Activated CD8-positive, alpha-beta memory T cell treated with anti-CD3 and anti-CD28 coated beads for 4 hours (primary cell): Measurements from ENCODE around the gene DLK2.
"Not testable (repeated sequence)": the region's sequence is repeated elsewhere in the genome, so short reads cannot be mapped to it uniquely, and the experiment has no call there.

Source experiments
- DNase-seq, 2 donors: peaks; one replicate each; pipeline ENCODE4 v3.0.0-alpha.2; 2020; ENCODE audit warnings: low read depth in 2 of 2

DLK2 gene

DNA sequence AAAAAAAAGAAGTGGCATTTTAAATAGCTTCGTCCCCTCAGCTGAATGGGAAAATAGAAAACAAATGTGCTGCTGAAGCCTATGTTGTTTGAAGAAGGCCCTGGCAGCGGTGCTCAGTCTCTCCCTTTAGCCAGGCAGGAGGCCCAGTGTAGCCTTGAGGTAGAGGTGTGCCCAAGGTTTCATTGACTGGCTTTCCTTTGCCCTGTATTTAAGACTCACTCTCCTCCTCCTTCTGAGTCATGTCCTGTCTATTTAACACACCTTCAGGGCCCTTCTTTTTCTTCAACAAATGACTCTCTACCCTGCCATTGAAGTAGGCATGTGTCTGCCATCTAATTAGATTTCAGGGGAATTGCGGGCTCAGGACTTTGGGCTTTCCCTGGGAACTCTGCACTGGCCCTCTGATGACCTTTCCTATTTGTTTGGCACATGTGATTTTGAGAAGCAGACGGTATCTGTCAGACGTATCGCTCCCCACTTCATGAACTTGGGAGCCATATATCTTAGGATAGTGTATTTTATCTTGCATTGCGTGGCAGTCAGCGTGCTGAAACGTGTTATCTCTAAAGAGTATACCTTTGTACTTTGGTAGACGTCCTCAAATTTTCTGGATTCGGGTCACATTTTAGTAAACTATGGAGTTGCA is 26.4 kb upstream of the DLK2 start:
- DNase-seq = no peak

DNA sequence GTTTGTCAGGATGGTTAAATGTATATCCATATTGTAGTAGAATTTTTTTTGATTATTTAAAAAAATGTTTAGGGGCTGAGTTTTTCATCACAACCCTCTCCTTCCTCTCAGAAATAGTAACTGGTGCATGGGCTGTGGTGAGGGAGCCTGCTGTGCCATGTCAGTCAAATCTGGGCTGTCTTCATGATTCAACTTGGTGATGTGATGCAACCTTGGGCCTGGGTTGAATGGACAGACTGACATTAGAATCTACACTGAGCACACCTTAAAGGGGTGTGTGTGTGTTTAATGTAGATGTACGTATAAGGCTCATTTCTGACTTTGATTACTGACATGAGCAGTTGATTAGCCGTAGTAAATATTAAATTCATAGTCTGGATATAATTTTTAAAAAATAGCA is 25.7 kb upstream of the DLK2 start:
- DNase-seq = no peak

DNA sequence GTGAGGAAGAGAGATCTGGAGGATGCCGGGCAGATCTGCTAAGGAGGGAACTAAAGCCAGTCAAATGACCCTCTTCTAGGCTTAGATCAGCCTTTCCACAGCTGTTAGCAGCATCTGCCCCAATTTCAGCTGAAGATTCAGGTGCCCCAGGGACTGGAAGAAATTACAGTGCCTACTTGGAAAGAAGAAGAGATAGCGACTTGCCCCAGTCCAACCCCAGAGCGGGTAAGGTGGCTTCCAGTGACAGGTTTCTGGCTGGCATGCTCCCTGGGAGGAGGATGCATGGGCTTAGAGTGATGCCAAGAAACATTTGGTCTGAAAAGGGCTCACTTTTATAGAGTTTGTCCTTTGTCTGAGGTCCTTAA is 22.6 kb upstream of the DLK2 start:
- no peak for DNase-seq

DNA sequence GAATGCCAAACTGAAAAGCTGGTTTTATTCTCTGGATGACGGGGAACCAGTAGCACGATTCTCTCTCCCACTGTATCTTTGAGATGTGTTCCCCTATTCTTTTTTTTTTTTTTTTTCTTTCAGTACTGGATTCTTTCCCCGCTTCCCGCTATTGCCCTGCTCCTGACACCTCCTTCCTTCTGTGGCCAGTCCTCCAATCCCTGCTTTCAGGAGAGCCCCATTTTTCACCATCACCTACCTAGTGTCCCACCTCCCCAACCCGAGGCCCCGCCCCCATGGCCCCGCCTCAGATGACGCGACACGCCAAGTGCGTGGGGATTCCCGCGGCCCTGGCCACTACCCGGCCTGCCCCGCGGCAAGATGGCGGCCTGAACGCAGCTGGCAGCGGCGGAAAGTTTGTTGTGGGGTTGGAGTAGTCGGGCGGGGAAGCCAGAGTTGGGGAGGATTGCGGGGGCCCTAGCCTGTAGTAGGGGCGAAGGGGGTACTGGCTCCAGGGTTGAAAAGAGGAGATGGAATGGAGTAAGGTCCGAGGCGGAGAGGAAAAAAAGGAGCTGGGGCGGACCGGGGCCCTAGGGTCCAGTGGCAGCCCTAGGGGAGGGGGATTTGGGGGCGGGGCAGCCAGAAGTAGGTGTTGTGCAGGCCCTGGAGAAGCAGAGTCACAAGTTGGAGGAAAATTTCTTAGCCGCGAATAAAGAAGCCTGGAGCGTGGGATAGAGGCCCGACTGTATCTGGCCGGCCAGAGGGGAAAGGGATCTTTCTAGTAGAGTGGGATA is 22.1 kb upstream of the DLK2 start, which contains the start of gene TJAP1:
TJAP1 (plus strand) TSS at position 336 of the 773 bp plus-strand sequence. CDS start 21,432 bp downstream, outside the sequence.
- peak; percentile 90 to 94 for DNase-seq

DNA sequence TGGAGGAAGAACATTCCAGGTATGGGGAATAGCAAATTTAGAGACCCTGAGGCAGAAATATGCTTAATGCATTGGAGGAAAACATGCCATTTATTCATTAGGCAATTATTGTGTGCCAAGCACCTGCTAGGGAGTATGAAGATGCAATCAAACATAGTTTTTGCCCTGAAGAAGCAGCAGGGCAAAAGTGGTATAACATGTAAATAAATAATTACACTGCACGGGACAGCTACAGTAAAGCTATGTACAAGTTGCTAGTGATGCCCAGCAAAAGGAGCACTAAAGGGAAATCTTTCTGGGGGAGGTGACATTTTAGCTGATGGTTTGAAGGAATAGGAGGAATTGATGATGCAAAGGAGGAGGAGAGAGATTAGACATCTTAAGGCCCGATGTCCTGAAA is 21.4 kb upstream of the DLK2 start:
- no peak for DNase-seq

DNA sequence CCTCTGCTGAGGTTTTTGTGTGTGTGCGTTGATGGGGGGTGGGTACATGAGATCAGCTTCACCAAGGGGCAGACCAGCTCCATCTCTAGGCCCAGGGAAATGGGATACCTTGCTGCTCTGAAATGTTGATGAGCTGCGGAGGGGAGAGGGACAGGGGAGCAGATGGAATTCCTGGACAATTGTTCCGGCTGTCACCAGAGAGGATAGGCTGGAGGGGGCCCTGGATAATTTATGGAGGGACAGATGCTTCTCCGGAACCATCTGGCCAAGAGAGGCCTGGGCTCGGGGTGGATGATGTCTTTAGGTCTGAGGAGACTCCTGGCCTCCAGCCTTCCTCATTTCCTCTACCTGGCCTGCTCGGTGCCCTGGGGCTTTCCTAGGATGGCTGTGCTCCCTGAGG is 20.2 kb upstream of the DLK2 start:
- no peak for DNase-seq

DNA sequence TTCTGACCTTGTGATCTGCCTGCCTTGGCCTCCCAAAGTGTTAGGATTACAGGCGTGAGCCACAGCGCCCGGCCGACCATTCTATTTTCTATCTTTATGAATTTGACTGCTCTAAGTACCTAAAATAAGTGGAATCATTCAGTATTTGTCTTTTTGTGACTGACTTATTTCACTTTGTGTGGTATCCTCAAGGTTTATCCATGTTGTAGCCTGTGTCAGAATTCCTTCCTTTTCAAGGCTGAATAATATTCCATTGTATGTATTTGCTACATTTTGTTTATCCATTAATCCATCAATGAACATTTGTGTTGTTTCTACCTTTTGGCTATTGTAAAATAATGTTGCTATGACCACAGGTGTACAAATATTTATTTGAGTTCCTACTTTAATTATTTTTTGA is 17.2 kb upstream of the DLK2 start:
- DNase-seq = no peak

DNA sequence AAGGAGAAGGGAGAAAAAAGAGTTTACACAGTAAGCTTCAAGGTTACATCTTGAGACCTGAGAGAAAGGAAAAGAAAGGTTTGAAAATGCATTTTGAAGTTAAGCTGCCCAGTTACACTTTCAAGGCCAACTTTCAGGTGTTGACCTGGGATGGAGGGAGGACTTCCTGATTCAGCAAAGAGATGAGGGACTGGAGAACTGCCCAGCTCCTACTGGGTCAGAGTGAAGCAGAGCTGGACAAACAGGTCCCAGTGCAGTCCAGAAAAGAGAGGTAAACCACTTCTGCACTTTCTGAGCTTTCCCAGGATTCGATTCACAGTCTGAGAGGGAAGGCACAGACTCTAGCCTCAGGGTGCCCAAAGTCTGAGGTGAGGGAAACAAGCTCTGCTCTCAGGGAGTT is 16.1 kb upstream of the DLK2 start:
- no peak for DNase-seq

DNA sequence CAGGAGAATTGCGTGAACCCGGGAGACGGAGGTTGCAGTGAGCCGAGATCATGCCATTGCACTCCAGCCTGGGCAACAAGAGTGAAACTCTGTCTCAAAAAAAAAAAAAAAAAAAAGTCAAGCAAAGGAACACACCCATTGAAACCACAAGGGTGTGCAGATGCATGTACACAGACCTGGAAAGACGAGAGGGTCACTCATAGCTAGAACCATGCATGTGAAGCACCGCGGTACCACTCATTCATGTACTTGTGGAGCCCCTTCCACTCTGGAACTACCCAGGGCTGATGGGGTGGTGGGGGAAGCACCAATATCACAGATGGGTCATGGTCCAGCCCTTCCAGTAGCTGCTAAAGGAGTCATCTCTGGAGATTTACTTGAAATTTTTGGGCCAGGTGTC is 14.6 kb upstream of the DLK2 start:
- no peak for DNase-seq

DNA sequence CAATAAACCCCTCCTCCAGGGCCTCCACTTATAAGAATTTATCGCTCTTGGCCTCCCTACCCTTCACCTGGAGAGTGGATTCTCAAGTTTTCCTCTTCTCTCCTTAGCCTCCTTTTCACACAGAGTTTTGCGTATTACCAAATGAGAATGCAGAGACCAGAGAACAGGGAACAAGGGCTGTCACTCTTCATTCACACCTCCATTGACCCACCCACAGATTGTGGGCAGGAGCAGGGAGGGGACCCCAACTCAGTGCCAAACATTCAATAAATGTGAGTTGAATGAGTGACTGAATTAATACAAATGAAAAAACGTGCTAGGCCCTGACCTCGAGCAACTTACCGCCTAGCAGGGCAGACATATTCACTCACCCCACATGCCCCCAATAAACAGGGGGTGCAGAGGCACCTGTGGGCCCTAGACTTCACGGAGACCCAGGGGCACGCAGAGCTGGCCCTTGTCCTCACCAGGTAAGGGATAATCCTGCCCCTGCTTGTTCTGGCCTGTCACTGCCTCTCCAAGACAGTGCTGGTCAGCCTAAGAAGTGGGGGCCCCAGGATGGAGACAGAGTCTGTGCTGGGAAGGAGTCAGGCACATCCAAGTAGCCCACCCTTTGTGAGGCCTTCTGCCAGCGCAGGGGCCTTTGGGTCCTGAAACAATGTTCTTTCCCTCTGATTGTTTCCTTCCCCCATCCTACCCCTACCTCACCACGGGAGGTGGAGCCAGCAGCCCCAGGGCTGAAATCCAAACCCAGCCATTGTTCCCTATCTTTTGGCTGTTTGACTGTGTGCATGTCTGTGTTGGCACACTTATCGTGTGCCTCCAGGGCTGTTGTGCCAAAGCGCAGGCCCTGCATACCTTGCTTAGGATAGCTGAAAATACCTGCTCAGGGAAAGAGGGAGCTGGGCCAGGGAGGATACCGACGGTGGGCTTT is 13.7 kb upstream of the DLK2 start:
- DNase-seq = no peak

- no peak for DNase-seq
Measured at GRCh38 chr6:43468240-43468639, 12.9 kb upstream of the DLK2 start.

GRCh38 chr6:43467752-43468151 is 12.4 kb upstream of the DLK2 start:
- DNase-seq = no peak

- not testable (repeated sequence) for DNase-seq
Measured at GRCh38 chr6:43467265-43467664, 11.9 kb upstream of the DLK2 start.

GRCh38 chr6:43465948-43466347 is 10.6 kb upstream of the DLK2 start:
- DNase-seq = no peak

- no peak for DNase-seq
Measured at GRCh38 chr6:43464337-43464736, 9.0 kb upstream of the DLK2 start.

- DNase-seq = no peak
Measured at GRCh38 chr6:43461936-43462335, 6.6 kb upstream of the DLK2 start.

GRCh38 chr6:43460032-43460431 is 4.7 kb upstream of the DLK2 start:
- DNase-seq = no peak

DNA sequence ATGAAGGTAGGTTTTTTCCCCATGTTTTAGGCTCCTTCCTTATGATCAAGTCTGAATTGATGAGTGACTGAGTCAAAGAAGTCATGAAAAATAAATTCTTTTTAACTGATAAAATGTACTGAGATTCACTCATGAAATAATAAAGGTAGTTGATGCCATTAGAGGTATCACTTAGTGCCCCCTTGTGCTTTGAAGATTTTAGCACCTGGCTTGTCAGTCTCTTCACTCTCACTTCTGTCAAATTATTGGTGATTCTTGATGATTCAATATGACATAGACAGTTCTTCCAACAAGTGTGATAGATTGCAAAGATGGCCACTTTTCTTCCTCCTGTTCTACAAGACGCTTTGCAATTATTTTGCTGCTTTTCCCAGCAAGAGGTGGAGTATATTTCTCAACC is 4.2 kb upstream of the DLK2 start:
- DNase-seq = no peak

DNA sequence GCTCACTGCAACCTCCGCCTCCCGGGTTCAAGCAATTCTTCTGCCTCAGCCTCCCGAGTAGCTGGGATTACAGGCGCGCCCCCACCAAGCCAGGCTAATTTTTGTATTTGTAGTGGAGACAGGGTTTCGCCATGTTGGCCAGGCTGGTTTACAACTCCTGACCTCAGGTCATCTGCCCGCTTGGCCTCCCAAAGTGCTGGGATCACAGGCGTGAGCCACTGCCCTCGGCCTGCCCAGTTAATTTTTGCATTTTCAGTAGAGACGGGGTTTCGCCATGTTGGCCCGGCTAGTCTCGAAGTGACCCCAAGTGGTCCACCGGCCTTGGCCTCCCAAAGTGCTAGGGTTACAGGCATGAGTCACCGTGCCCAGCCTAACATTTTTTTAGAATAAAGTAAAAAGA is 2.8 kb upstream of the DLK2 start:
- DNase-seq = not testable (repeated sequence)

DNA sequence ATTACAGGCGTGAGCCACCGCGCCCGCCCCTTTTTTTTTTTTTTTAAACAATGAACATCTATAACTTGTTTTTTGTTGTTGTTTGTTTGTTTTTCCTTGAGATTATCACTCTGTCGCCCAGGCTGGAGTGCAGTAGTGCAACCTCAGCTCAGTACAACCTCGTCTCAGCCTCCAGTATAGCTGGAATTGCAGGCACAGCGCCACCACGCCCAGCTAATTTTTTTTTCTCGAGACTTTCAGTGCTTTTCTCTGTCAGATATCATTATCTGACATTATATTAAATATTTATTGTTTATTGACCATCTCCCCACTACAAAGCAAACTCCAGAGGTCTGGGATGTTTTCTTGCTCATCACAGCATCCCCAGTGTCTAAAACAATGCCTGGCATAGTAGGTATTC is 2.3 kb upstream of the DLK2 start:
- DNase-seq = no peak

GRCh38 chr6:43454696-43455530 is 435 bp downstream of the DLK2 start:
- no peak for DNase-seq

- DNase-seq = peak; percentile 9 to 33
Measured at GRCh38 chr6:43454290-43454695, 1.1 kb downstream of the DLK2 start.
